Activated CD4-positive, alpha-beta memory T cell treated with anti-CD3 and anti-CD28 coated beads, Interleukin-2, amount 10 ng/mL, durations not matched to agents 7 days and 5 days (primary cell): ENCODE measurements around the gene KIF13A. TPM values are rescaled to one million over a fixed set of nuclear protein-coding genes. Genes with fewer than 3 reads are reported as not detected.
"Not testable (repeated sequence)": the region's sequence is repeated elsewhere in the genome, so short reads cannot be mapped to it uniquely, and the experiment has no call there.

Experiments used
- CTCF ChIA-PET: fragments of 350-600 bp; sonication (Branson Sonifier 250); formaldehyde crosslinking; loops from one replicate; lab custom pipeline; 2021; ENCODE audit warnings: antibody characterized with exemption, inconsistent platforms; lab: Charles Lee
- POLR2A ChIA-PET: fragments of 350-600 bp; sonication (Branson Sonifier 250); formaldehyde crosslinking; loops from one replicate; lab custom pipeline; 2021; ENCODE audit warnings: antibody characterized with exemption; lab: Charles Lee
- DNase-seq: peaks from one replicate; pipeline ENCODE4 v3.0.0-alpha.2; 2020
- H3K27ac Mint-ChIP-seq: one replicate; pipeline ENCODE4 v1.8.0; 2021; ENCODE audit warnings: mild to moderate bottlenecking, mixed read lengths
- H3K27me3 Mint-ChIP-seq: one replicate; pipeline ENCODE4 v1.8.0; 2021; ENCODE audit warnings: mixed read lengths
- H3K36me3 Mint-ChIP-seq: one replicate; pipeline ENCODE4 v1.8.0; 2021; ENCODE audit warnings: low read depth, mixed read lengths
- H3K4me1 Mint-ChIP-seq: one replicate; pipeline ENCODE4 v1.8.0; 2021; ENCODE audit warnings: mixed read lengths
- H3K4me3 Mint-ChIP-seq: one replicate; pipeline ENCODE4 v1.8.0; 2021; ENCODE audit warnings: mild to moderate bottlenecking, mixed read lengths
- H3K9me3 Mint-ChIP-seq: one replicate; pipeline ENCODE4 v1.8.0; 2021; ENCODE audit warnings: mixed read lengths
- total RNA-seq, 2 experiments: library from RNA; stranded (reverse); gene quantifications; one replicate each; pipeline ENCODE4 v1.2.3, GENCODE V29; 2021

KIF13A gene
- total RNA-seq, 2 experiments from 2014 or later: not detected

DNA sequence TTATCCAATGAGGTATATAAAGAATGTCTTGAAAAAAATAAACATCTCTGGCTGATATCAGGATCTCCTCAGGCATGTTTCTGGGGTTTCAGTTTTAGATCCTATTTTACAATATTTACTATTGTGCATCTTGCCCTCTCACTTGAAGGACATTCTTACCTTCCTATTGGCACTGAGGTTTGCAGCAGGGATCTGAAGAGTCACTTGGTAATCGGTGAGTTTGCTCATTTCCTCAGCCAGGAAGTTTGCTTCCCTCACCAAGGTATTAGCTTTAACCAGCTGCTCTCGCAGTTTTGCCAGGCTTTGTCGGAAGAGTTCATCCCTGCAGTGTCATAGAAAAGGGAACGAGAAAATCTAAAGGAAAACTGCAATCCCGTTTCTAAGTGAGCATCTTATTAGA, 178.8 kb downstream of the KIF13A start:
- H3K36me3 Mint-ChIP-seq: no peaks in the 10 kb centered on the region
- H3K4me3 Mint-ChIP-seq: no peak overlapping the region
- H3K27me3 Mint-ChIP-seq: peaks cover 26% of the 10 kb centered on the region
- no peaks in the 10 kb centered on the region for H3K9me3 Mint-ChIP-seq
- H3K4me1 Mint-ChIP-seq: peaks cover 3% of the 10 kb centered on the region
- POLR2A ChIA-PET: no interaction called here
- no peak overlapping the region for H3K27ac Mint-ChIP-seq
- CTCF ChIA-PET: no interaction called here
- DNase-seq: no peak

DNA sequence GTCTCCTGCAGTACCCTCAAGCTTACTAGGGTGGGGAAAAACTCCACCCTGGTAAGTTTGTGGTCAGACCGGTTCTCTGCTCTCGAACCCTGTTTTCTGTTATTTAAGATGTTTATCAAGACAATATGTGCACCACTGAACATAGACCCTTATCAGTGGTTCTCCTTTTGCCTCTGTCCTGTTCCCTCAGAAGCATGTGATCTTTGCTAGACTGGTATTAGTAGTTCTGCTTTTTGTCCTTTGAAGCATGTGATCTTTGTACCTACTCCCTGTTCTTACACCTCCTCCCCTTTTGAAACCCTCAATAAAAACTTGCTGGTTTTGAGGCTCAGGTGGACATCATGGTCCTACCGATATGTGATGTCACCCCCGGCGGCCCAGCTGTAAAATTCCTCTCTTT, 180.0 kb downstream of the KIF13A start:
- POLR2A ChIA-PET: not testable (repeated sequence)

GRCh38 chr6:17803409-17803808, 184.0 kb downstream of the KIF13A start:
- Mint-ChIP-seq H3K27ac (no peak overlapping the region), H3K27me3 (peaks cover 15% of the 10 kb centered on the region), H3K4me3 (no peak overlapping the region), H3K4me1 (peaks cover 3% of the 10 kb centered on the region), H3K9me3 (no peaks in the 10 kb centered on the region), H3K36me3 (no peaks in the 10 kb centered on the region)
- CTCF ChIA-PET: interaction anchor here (0.6 to 3.7 kb wide), 23 partner anchors 8 to 227 kb away, joined by 3 to 38 read pairs (median 5); partner anchors contain the start of genes FAM8A1 and NUP153
- no peak for DNase-seq
- POLR2A ChIA-PET: interaction anchor here (0.8 kb wide), 1 partner anchor 96 kb away, joined by 3 read pairs; no protein-coding TSS in a partner anchor

More for the DNA sequence above, 180.0 kb downstream of the KIF13A start:
- DNase-seq, H3K4me1 Mint-ChIP-seq, H3K36me3 Mint-ChIP-seq, H3K9me3 Mint-ChIP-seq, H3K4me3 Mint-ChIP-seq, H3K27ac Mint-ChIP-seq: not testable (repeated sequence)
- CTCF ChIA-PET: interaction anchor here (0.7 kb wide), 1 partner anchor 67 kb away, joined by 3 read pairs; no protein-coding TSS in a partner anchor
- peaks cover 26% of the 10 kb centered on the region for H3K27me3 Mint-ChIP-seq

DNA sequence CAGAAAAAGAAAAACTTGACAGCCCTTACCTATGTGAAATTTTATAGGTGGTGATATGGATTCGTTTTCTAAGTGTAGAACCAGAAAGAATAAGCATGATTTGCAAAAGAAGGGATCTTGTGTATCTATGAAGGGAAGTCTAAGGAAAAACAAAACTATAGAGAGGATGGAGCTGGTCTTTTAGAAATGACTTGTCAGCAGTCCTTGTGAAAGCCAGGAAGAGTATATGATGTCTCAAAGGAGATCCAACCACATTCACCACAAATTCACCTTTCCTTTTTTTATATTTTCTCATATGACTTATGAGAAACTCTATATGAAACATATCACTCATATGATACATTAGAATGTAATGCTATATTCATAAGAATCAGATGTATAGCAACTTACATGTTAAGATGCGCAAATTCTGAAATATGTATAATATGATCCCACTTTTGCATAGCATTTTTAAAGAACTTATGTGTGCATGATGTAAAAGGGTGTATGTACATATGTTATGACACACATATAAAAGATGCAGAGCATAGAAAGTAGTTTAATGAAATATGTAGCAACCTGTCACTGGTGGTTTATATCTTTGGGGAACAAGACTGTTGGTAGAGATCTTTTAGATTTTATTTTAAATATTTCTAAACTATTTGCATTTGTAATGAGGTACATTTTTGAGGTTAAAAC, 188.8 kb downstream of the KIF13A start:
- H3K4me3 Mint-ChIP-seq: no peak overlapping the region
- H3K27ac Mint-ChIP-seq: no peak overlapping the region
- no peaks in the 10 kb centered on the region for H3K36me3 Mint-ChIP-seq
- POLR2A ChIA-PET: interaction anchor here (0.6 kb wide), 1 partner anchor 525 kb away, joined by 3 read pairs; no protein-coding TSS in a partner anchor
- no peaks in the 10 kb centered on the region for H3K9me3 Mint-ChIP-seq
- no peak for DNase-seq
- H3K4me1 Mint-ChIP-seq: no peaks in the 10 kb centered on the region
- H3K27me3 Mint-ChIP-seq: peaks cover 20% of the 10 kb centered on the region
- CTCF ChIA-PET: interaction anchor here (0.9 kb wide), 1 partner anchor 15 kb away, joined by 3 read pairs; no protein-coding TSS in a partner anchor

- Mint-ChIP-seq H3K36me3 (no peaks in the 10 kb centered on the region), H3K4me1 (no peaks in the 10 kb centered on the region), H3K4me3 (no peak overlapping the region), H3K27me3 (peaks cover 8% of the 10 kb centered on the region), H3K27ac (no peak overlapping the region), H3K9me3 (no peaks in the 10 kb centered on the region)
- ChIA-PET CTCF (interaction anchor here (1.1 kb wide), 1 partner anchor 13 kb away, joined by 5 read pairs; no protein-coding TSS in a partner anchor), POLR2A (no interaction called here)
- no peak for DNase-seq
These were observed 196.9 kb downstream of the KIF13A start for GRCh38 chr6:17790489-17790888.

GRCh38 chr6:17785094-17785787, 202.2 kb downstream of the KIF13A start:
- ChIA-PET CTCF (interaction anchor here (1.6 kb wide), 1 partner anchor 28 kb away, joined by 3 read pairs; no protein-coding TSS in a partner anchor), POLR2A (no interaction called here)
- Mint-ChIP-seq H3K27me3 (peaks cover 6% of the 10 kb centered on the region), H3K4me1 (no peaks in the 10 kb centered on the region), H3K4me3 (no peak overlapping the region), H3K9me3 (no peaks in the 10 kb centered on the region), H3K36me3 (no peaks in the 10 kb centered on the region), H3K27ac (no peak overlapping the region)
- no peak for DNase-seq

DNA sequence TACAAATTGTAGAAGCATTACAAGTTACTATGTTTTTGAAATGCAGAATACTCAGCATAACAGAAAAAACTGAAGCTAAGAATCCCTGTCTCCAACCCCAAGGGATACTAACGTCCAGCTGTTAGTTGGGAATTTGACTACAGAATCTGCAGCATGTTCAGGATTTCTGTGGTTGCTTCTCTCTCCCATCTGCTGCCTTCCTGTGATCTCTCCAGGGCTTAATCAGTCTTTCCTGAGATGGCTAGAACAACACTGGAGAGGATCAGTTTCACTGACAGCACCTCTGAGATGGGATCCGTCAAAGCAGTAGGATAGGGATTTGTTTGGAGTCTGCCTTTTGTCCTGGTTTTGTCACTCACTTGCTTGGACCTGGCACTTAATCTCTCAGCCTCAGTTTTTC, 207.4 kb downstream of the KIF13A start:
- no peaks in the 10 kb centered on the region for H3K36me3 Mint-ChIP-seq
- no peaks in the 10 kb centered on the region for H3K9me3 Mint-ChIP-seq
- CTCF ChIA-PET: no interaction called here
- H3K4me3 Mint-ChIP-seq: no peak overlapping the region
- DNase-seq: no peak
- POLR2A ChIA-PET: no interaction called here
- no peak overlapping the region for H3K27ac Mint-ChIP-seq
- H3K27me3 Mint-ChIP-seq: peaks cover 4% of the 10 kb centered on the region
- no peaks in the 10 kb centered on the region for H3K4me1 Mint-ChIP-seq

DNA sequence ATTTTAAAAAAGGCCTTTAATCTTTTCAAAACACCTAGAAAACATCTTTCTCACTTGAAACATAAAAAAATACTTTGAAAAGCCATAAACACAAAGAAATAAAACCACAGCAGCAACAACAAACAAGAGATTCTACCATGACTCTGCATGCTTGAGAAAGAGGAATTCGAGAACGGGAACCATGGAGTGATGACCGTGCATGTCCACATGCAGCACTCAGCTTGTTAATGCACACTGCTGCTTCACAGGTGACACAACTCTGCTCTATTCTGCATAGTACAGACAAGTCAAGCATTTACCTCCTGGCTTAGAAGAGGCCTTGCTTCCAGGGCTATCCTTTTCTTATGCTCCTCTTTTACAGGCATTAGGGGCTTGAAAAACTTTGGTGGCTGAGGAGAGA, 215.8 kb downstream of the KIF13A start:
- Mint-ChIP-seq H3K4me1 (no peaks in the 10 kb centered on the region), H3K9me3 (no peaks in the 10 kb centered on the region), H3K4me3 (no peak overlapping the region), H3K27ac (no peak overlapping the region), H3K36me3 (no peaks in the 10 kb centered on the region), H3K27me3 (peaks cover 7% of the 10 kb centered on the region)
- no peak for DNase-seq
- CTCF ChIA-PET: no interaction called here
- POLR2A ChIA-PET: no interaction called here

DNA sequence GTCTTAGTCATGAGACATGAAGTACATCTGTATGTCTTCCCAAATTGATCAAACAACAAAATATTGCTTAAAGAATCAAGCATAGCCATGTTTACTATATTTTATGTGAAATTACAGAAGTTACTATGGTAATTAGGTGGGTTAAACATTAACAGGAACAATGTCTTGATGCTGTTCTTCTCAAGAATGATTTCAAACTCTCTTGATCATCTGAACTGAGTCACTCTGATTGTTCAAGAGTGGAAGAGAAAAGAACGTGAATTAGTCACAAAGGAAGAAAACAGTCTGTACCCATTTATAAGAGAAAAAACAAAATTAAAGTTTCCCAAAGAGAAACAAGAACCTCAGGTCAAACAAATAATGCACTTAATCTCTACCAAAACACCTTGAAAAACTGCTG, 218.6 kb downstream of the KIF13A start:
- DNase-seq: no peak
- POLR2A ChIA-PET: no interaction called here
- Mint-ChIP-seq H3K36me3 (no peaks in the 10 kb centered on the region), H3K27ac (no peak overlapping the region), H3K4me3 (no peak overlapping the region), H3K4me1 (no peaks in the 10 kb centered on the region), H3K27me3 (peaks cover 13% of the 10 kb centered on the region), H3K9me3 (no peaks in the 10 kb centered on the region)
- CTCF ChIA-PET: no interaction called here

DNA sequence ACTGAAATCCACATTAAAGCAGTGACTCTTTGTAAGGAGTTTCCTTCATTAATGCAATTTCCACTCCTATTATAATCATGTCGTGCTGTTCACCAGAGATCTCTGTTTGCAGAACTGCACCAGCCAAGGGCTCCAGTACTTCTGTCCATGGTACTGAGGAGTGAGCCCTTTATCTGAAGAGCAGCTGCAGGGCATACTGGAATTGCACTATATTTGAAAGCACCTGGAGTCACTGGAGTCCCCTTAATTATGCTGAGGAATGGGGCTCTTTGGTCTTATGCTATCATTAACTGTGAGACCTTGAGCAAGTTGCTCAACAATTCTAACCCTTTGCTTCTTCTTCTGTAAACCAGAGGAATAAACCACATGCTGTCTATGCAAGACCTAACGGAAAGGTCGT, 219.0 kb downstream of the KIF13A start:
- H3K9me3 Mint-ChIP-seq: no peaks in the 10 kb centered on the region
- ChIA-PET POLR2A (no interaction called here), CTCF (no interaction called here)
- no peaks in the 10 kb centered on the region for H3K36me3 Mint-ChIP-seq
- H3K27ac Mint-ChIP-seq: no peak overlapping the region
- DNase-seq: no peak
- peaks cover 13% of the 10 kb centered on the region for H3K27me3 Mint-ChIP-seq
- no peaks in the 10 kb centered on the region for H3K4me1 Mint-ChIP-seq
- H3K4me3 Mint-ChIP-seq: no peak overlapping the region

- CTCF ChIA-PET: no interaction called here
- Mint-ChIP-seq H3K4me3 (no peak overlapping the region), H3K9me3 (no peaks in the 10 kb centered on the region)
These were observed 224.8 kb downstream of the KIF13A start for GRCh38 chr6:17762651-17763050.

DNA sequence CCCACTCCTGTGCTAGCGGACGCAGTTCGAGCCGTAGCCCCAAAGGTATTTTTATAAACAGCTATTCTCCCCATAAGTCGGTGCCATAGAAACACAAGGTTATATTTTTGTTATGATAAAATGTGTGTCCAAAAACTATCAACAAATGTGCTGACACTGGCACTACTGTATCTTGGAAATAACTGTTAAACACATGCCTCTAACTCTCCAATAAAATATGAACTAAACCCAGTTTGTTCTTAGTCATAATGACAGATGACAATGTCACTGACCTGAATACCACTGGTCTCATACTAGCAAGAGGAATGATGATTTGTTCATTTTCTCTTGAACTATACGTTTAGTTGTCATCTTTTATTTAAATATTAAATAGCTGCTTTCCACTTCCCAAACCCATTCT, 229.3 kb downstream of the KIF13A start:
- ChIA-PET POLR2A (no interaction called here), CTCF (interaction anchor here (0.7 to 1.2 kb wide), 3 partner anchors 35 to 744 kb away, joined by 3 read pairs; no protein-coding TSS in a partner anchor)
- no peak overlapping the region for H3K4me3 Mint-ChIP-seq
- no peaks in the 10 kb centered on the region for H3K36me3 Mint-ChIP-seq
- H3K4me1 Mint-ChIP-seq: peaks cover 5% of the 10 kb centered on the region
- H3K9me3 Mint-ChIP-seq: no peaks in the 10 kb centered on the region
- no peak overlapping the region for H3K27ac Mint-ChIP-seq
- no peak for DNase-seq
- peaks cover 13% of the 10 kb centered on the region for H3K27me3 Mint-ChIP-seq

More at GRCh38 chr6:17762651-17763050, 224.8 kb downstream of the KIF13A start:
- POLR2A ChIA-PET: no interaction called here
- Mint-ChIP-seq H3K27ac (no peak overlapping the region), H3K36me3 (no peaks in the 10 kb centered on the region), H3K27me3 (peaks cover 15% of the 10 kb centered on the region), H3K4me1 (peaks cover 5% of the 10 kb centered on the region)
- DNase-seq: no peak

- DNase-seq: no peak
- Mint-ChIP-seq H3K4me3 (no peak overlapping the region), H3K27me3 (peaks cover 17% of the 10 kb centered on the region), H3K27ac (no peak overlapping the region), H3K9me3 (no peaks in the 10 kb centered on the region), H3K4me1 (no peaks in the 10 kb centered on the region), H3K36me3 (no peaks in the 10 kb centered on the region)
- ChIA-PET CTCF (no interaction called here), POLR2A (no interaction called here)
These were observed 233.2 kb downstream of the KIF13A start for GRCh38 chr6:17754254-17754653.
